Measurements from ENCODE around the gene LAMA2.

DNA sequence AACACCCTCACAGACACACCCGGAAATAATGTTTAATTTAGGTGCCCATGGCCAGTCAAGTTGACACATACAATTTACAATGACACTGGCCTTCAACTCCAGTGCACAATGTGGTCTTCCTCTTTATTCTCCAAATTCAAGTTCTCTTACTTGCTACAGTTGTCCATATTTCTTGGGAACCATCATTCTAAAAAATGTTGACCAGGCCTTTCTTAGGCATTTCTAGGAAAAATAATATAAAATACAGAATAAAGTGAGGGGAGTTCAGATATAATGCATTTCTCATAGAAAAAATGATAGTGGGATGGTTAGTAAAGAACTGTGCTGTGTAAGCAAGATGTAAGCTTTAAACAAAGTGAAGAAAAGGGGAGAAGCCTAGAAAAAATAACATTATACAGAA, 528.2 kb downstream of the LAMA2 start:
- TF ChIP-seq, protein P1, sequence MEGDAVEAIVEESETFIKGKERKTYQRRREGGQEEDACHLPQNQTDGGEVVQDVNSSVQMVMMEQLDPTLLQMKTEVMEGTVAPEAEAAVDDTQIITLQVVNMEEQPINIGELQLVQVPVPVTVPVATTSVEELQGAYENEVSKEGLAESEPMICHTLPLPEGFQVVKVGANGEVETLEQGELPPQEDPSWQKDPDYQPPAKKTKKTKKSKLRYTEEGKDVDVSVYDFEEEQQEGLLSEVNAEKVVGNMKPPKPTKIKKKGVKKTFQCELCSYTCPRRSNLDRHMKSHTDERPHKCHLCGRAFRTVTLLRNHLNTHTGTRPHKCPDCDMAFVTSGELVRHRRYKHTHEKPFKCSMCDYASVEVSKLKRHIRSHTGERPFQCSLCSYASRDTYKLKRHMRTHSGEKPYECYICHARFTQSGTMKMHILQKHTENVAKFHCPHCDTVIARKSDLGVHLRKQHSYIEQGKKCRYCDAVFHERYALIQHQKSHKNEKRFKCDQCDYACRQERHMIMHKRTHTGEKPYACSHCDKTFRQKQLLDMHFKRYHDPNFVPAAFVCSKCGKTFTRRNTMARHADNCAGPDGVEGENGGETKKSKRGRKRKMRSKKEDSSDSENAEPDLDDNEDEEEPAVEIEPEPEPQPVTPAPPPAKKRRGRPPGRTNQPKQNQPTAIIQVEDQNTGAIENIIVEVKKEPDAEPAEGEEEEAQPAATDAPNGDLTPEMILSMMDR (IDR thresholded peaks at IDR 0.05; ENCODE audit: poor library complexity): no peak
- TF ChIP-seq EZH2 (IDR thresholded peaks at IDR 0.05; ENCODE audit: borderline replicate concordance): no peak
